UCSD-AML1 (cell line): ENCODE data around the gene GBX2.
"Not testable (repeated sequence)": the region's sequence is repeated elsewhere in the genome, so short reads cannot be mapped to it uniquely, and the experiment has no call there.

Source experiments
- DNase-seq: peaks from one replicate; lab custom pipeline; 2025; ENCODE audit not compliant: unreplicated experiment; lab: John Stamatoyannopoulos, UW

Gene GBX2

GRCh38 chr2:236156860-236157194, 11.4 kb downstream of the GBX2 start:
- no peak for DNase-seq

- DNase-seq: no peak
Measured at GRCh38 chr2:236156095-236156859, 11.9 kb downstream of the GBX2 start.

- DNase-seq: no peak
Measured at GRCh38 chr2:236155406-236155805, 12.8 kb downstream of the GBX2 start.

- no peak for DNase-seq
Measured at GRCh38 chr2:236146436-236146835, 21.8 kb downstream of the GBX2 start.

- no peak for DNase-seq
Measured at GRCh38 chr2:236143811-236144210, 24.4 kb downstream of the GBX2 start.

GRCh38 chr2:236141616-236142015, 26.6 kb downstream of the GBX2 start:
- not testable (repeated sequence) for DNase-seq

GRCh38 chr2:236137066-236137465, 31.1 kb downstream of the GBX2 start:
- DNase-seq: no peak

GRCh38 chr2:236136538-236136937, 31.6 kb downstream of the GBX2 start:
- no peak for DNase-seq

- DNase-seq: no peak
Measured at GRCh38 chr2:236133410-236134012, 34.7 kb downstream of the GBX2 start.

GRCh38 chr2:236131073-236131692, 37.0 kb downstream of the GBX2 start:
- no peak for DNase-seq

GRCh38 chr2:236130349-236130998, 37.7 kb downstream of the GBX2 start:
- DNase-seq: no peak

- no peak for DNase-seq
Measured at GRCh38 chr2:236129935-236130334, 38.3 kb downstream of the GBX2 start.

GRCh38 chr2:236128321-236128720, 39.9 kb downstream of the GBX2 start:
- DNase-seq: no peak

- DNase-seq: no peak
Measured at GRCh38 chr2:236127010-236127409, 41.2 kb downstream of the GBX2 start.

GRCh38 chr2:236125541-236125940, 42.6 kb downstream of the GBX2 start:
- no peak for DNase-seq

GRCh38 chr2:236124182-236124893, 43.8 kb downstream of the GBX2 start:
- DNase-seq: no peak

GRCh38 chr2:236123716-236124115, 44.5 kb downstream of the GBX2 start:
- no peak for DNase-seq

- DNase-seq: no peak
Measured at GRCh38 chr2:236122236-236122635, 46.0 kb downstream of the GBX2 start.

GRCh38 chr2:236121546-236121945, 46.6 kb downstream of the GBX2 start:
- DNase-seq: no peak

- no peak for DNase-seq
Measured at GRCh38 chr2:236120829-236121228, 47.4 kb downstream of the GBX2 start.

- no peak for DNase-seq
Measured at GRCh38 chr2:236120141-236120601, 48.0 kb downstream of the GBX2 start.
